ENCODE data around the gene MICAL3.
"Not testable (repeated sequence)": the region's sequence is repeated elsewhere in the genome, so short reads cannot be mapped to it uniquely, and the experiment has no call there.

- not testable (repeated sequence) for TF ChIP-seq FOXK2 (IDR thresholded peaks at IDR 0.05); ARNT (IDR thresholded peaks at IDR 0.05); FOXA1 (IDR thresholded peaks at IDR 0.05); SP1 (IDR thresholded peaks at IDR 0.05); BHLHE40 (IDR thresholded peaks at IDR 0.05; ENCODE audit: borderline replicate concordance); NFRKB (IDR thresholded peaks at IDR 0.05); ELF4 (IDR thresholded peaks at IDR 0.05); FOXM1 (IDR thresholded peaks at IDR 0.05; ENCODE audit: borderline replicate concordance); TARDBP (IDR thresholded peaks at IDR 0.05); HDGF (IDR thresholded peaks at IDR 0.05; ENCODE audit: borderline replicate concordance); LEF1 (IDR thresholded peaks at IDR 0.05; ENCODE audit: borderline replicate concordance); L3MBTL2 (conservative IDR thresholded peaks at IDR 0.05)
These were observed 260.9 kb downstream of the MICAL3 start for GRCh38 chr22:17763442-17763841.
